ENCODE data around the gene KRT80.

- TF ChIP-seq CTCF (IDR thresholded peaks at IDR 0.05) (no peak), POLR2A (IDR thresholded peaks at IDR 0.05) (no peak)
Observed at GRCh38 chr12:52234223-52234810, 42.5 kb upstream of the KRT80 start.
